Esophagus (tissue), 2 donors: Measurements from ENCODE around the gene ARHGAP10. TPM values are rescaled to one million over a fixed set of nuclear protein-coding genes. Genes with fewer than 3 reads are reported as not detected.

Experiments
- H3K27ac ChIP-seq, 2 donors: one replicate each; pipeline ENCODE4 v1.5.1; 2013; ENCODE audit warnings: low read depth in 2 of 2, mild to moderate bottlenecking in 2 of 2, inconsistent platforms in 1 of 2, low read length in 1 of 2, moderate library complexity in 1 of 2
- H3K27me3 ChIP-seq, 2 donors: one replicate each; pipeline ENCODE4 v1.6.1; 2013; ENCODE audit warnings: low read length in 2 of 2, control low read depth in 1 of 2, mild to moderate bottlenecking in 1 of 2; ENCODE audit not compliant: insufficient read depth in 2 of 2, control insufficient read depth in 1 of 2
- H3K36me3 ChIP-seq, 2 donors: one replicate each; pipeline ENCODE4 v1.6.1; 2013; ENCODE audit warnings: low read length in 1 of 2; ENCODE audit not compliant: control insufficient read depth in 2 of 2, insufficient read depth in 2 of 2
- H3K4me1 ChIP-seq, 2 donors: one replicate each; pipeline ENCODE4 v1.6.1; 2013; ENCODE audit warnings: low read length in 1 of 2; ENCODE audit not compliant: control insufficient read depth in 2 of 2, insufficient read depth in 2 of 2
- H3K4me3 ChIP-seq, 2 donors: one replicate each; pipeline ENCODE4 v1.5.1; 2013; ENCODE audit warnings: low read length in 2 of 2, mild to moderate bottlenecking in 2 of 2, low read depth in 1 of 2, moderate library complexity in 1 of 2
- H3K9me3 ChIP-seq, 2 donors: one replicate each; pipeline ENCODE4 v1.6.1; 2013; ENCODE audit warnings: mild to moderate bottlenecking in 2 of 2, low read depth in 1 of 2, low read length in 1 of 2, moderate library complexity in 1 of 2; ENCODE audit not compliant: control insufficient read depth in 2 of 2, insufficient read depth in 1 of 2
- WGBS, 2 donors: extraction: QIAGEN DNeasy Blood & Tissue Kit; methylation state at CpG; one replicate each; pipeline ENCODE4 v1.1.7; 2013; 5-methylcytosine and 5-hydroxymethylcytosine counted together
- polyA plus RNA-seq, 2 donors: library from polyadenylated mRNA; stranded (reverse); fragments of 200-250 nt; gene quantifications; one replicate each; pipeline ENCODE4 v1.2.3, GENCODE V29; 2013
- donor health status: healthy with polysubstance abuse.
- donor health status: Bipolar disorder and iron deficiency.

Gene ARHGAP10
- polyA plus RNA-seq, 2 donors, result 31.2 to 53.9 TPM

- no peak overlapping the region for H3K4me3 ChIP-seq
- WGBS, 2 donors, result 70 to 71% methylated on average over 6 of the region's 6 CpGs
- no peaks in the 10 kb centered on the region for H3K9me3 ChIP-seq
- H3K27me3 ChIP-seq, result no peaks in the 10 kb centered on the region
- no peaks in the 10 kb centered on the region for H3K4me1 ChIP-seq
- H3K27ac ChIP-seq, result no peak overlapping the region
- peaks cover 0 to 3% of the 10 kb centered on the region in 2 donors for H3K36me3 ChIP-seq
Measured at GRCh38 chr4:147846318-147847155, 114.6 kb downstream of the ARHGAP10 start.

- peak overlapping the region; percentile 8 to 67 for H3K27ac ChIP-seq
- H3K36me3 ChIP-seq, result peaks cover 3 to 6% of the 10 kb centered on the region in 2 donors
- WGBS, 2 donors, result 73 to 77% methylated on average over 8 of the region's 8 CpGs
- no peak overlapping the region for H3K4me3 ChIP-seq
- no peaks in the 10 kb centered on the region for H3K9me3 ChIP-seq
- H3K27me3 ChIP-seq, result no peaks in the 10 kb centered on the region
- H3K4me1 ChIP-seq, result no peaks in the 10 kb centered on the region
Measured at GRCh38 chr4:147847751-147848590, 116.1 kb downstream of the ARHGAP10 start.

- H3K4me3 ChIP-seq, result no peak overlapping the region
- H3K9me3 ChIP-seq, result no peaks in the 10 kb centered on the region
- H3K27me3 ChIP-seq, result no peaks in the 10 kb centered on the region
- no peak overlapping the region for H3K27ac ChIP-seq
- H3K36me3 ChIP-seq, result peaks cover 3 to 6% of the 10 kb centered on the region in 2 donors
- 76 to 78% methylated on average over 2 of the region's 2 CpGs for WGBS, 2 donors
- no peaks in the 10 kb centered on the region for H3K4me1 ChIP-seq
Measured at GRCh38 chr4:147848634-147849033, 116.7 kb downstream of the ARHGAP10 start.

GRCh38 chr4:147851135-147851534 lies 119.2 kb downstream of the ARHGAP10 start:
- Histone ChIP-seq H3K27me3 (no peaks in the 10 kb centered on the region), H3K4me1 (peaks cover 0 to 2% of the 10 kb centered on the region in 2 donors), H3K27ac (no peak overlapping the region), H3K4me3 (no peak overlapping the region), H3K36me3 (peaks cover 3 to 6% of the 10 kb centered on the region in 2 donors), H3K9me3 (no peaks in the 10 kb centered on the region)
- whole genome bisulfite sequencing, 2 donors, result 95 to 100% methylated on average over 2 of the region's 2 CpGs

GRCh38 chr4:147853706-147854105 lies 121.8 kb downstream of the ARHGAP10 start:
- 73 to 83% methylated on average over 2 of the region's 2 CpGs for WGBS, 2 donors
- no peak overlapping the region for H3K27ac ChIP-seq
- H3K4me1 ChIP-seq, result peaks cover 0 to 2% of the 10 kb centered on the region in 2 donors

GRCh38 chr4:147854154-147854553 lies 122.3 kb downstream of the ARHGAP10 start:
- Histone ChIP-seq H3K4me3 (no peak overlapping the region), H3K36me3 (peaks cover 0 to 6% of the 10 kb centered on the region in 2 donors), H3K9me3 (no peaks in the 10 kb centered on the region), H3K27ac (peak overlapping the region in 1 of 2 donors; percentile 31), H3K27me3 (no peaks in the 10 kb centered on the region), H3K4me1 (peaks cover 0 to 2% of the 10 kb centered on the region in 2 donors)
- 77 to 82% methylated on average over 3 of the region's 3 CpGs for WGBS, 2 donors

More at GRCh38 chr4:147853706-147854105, 121.8 kb downstream of the ARHGAP10 start:
- Histone ChIP-seq H3K9me3 (no peaks in the 10 kb centered on the region), H3K4me3 (no peak overlapping the region), H3K36me3 (peaks cover 0 to 6% of the 10 kb centered on the region in 2 donors), H3K27me3 (no peaks in the 10 kb centered on the region)

GRCh38 chr4:147855571-147856009 lies 123.7 kb downstream of the ARHGAP10 start:
- peaks cover 0 to 2% of the 10 kb centered on the region in 2 donors for H3K4me1 ChIP-seq
- H3K4me3 ChIP-seq, result no peak overlapping the region
- no peaks in the 10 kb centered on the region for H3K27me3 ChIP-seq
- 48 to 59% methylated on average over 1 of the region's 1 CpG for WGBS, 2 donors
- H3K9me3 ChIP-seq, result no peaks in the 10 kb centered on the region
- H3K36me3 ChIP-seq, result peaks cover 0 to 6% of the 10 kb centered on the region in 2 donors
- no peak overlapping the region for H3K27ac ChIP-seq

GRCh38 chr4:147860960-147861359 lies 129.1 kb downstream of the ARHGAP10 start:
- 81 to 90% methylated on average over 15 of the region's 15 CpGs for WGBS, 2 donors
- Histone ChIP-seq H3K27me3 (no peaks in the 10 kb centered on the region), H3K4me3 (no peak overlapping the region), H3K4me1 (peaks cover 0 to 4% of the 10 kb centered on the region in 2 donors), H3K27ac (peak overlapping the region; percentile 11 to 20), H3K36me3 (peaks cover 0 to 9% of the 10 kb centered on the region in 2 donors), H3K9me3 (no peaks in the 10 kb centered on the region)

- WGBS, 2 donors, result 90 to 91% methylated on average over 12 to 15 of the region's 15 CpGs
- Histone ChIP-seq H3K27ac (no peak overlapping the region), H3K9me3 (no peaks in the 10 kb centered on the region), H3K4me1 (peaks cover 0 to 4% of the 10 kb centered on the region in 2 donors), H3K4me3 (no peak overlapping the region), H3K27me3 (no peaks in the 10 kb centered on the region), H3K36me3 (peaks cover 0 to 9% of the 10 kb centered on the region in 2 donors)
Measured at GRCh38 chr4:147862043-147862692, 130.3 kb downstream of the ARHGAP10 start.
